ENCODE measurements around the gene LAMTOR2. TPM values are rescaled to one million over a fixed set of nuclear protein-coding genes. Genes with fewer than 3 reads are reported as not detected.

Gene LAMTOR2
- total and polyA plus RNA-seq, 10 of the 15 experiments (the other 5 are each of a cell fraction or from before 2014, with no cell fraction given) = 71.9 to 264 (median 97.0) TPM

DNA sequence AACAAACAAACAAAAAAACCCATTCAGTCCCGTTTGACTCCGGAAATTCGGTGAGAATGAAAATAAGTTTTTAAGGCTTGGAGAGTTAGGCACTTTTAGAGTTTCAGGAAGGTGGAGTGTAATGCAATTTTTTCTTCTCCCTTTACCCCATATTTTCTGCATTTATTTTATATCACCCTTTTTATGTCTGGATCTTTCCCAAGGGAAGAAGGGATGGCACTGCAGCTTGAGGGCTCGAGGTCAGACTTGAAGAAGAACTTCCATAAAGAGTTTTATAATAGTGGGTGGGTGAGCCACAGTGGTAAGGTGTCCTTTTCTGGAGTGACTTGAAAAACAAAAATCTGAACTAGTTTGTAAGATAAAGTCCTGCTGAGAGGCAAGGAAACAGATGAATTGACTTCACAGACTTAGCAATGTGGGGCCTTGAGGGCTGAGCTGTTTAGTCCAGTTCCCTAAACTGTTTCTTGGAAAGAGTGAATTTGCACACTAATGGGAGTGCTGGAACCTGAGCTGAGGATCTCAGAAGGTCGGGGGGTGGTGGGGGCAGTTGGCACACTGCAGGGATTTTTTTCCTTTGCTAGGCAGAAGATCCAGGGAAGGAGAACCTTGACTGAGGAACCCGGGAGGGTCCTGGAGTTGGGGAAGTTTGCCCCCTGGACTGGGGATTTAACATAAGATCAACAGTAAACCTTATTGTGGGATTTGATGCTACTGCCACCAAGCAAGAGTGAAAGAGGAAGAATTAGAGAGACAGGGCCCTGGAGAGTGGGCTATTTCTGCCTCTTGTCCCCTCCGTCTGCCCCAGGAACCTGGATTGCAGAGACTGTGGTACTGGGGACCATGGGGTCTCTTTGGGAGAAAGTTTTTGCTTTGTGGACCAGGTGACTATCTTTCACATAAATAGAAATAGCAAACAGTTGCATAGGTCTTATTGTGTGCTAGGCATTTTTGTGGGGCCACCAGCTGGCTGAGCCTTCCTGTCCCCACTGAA, 29.5 kb downstream of the LAMTOR2 start (continued):
- no peak for TF ChIP-seq ZBTB11 (CRISPR knock-in tag; IDR thresholded peaks at IDR 0.05)

- no peak overlapping the region for H3K4me3 ChIP-seq
- no TSS peak for BruUV-seq (replicated peaks)
- no peak overlapping the region for H2AFZ ChIP-seq (ENCODE audit: control insufficient read depth, low read depth, low read length)
- intact Hi-C loops (cut with micrococcal nuclease; ENCODE audit: unreplicated experiment) = no loop called here
- no peak for FAIRE-seq
- TF ChIP-seq RCOR1 (conservative IDR thresholded peaks at IDR 0.05; ENCODE audit: low read depth, low read length) (no peak), SKIL (IDR thresholded peaks at IDR 0.05; ENCODE audit: low read depth, poor library complexity, severe bottlenecking) (no peak), ZSCAN29 (IDR thresholded peaks at IDR 0.05) (no peak), TCF3 (IDR thresholded peaks at IDR 0.05; ENCODE audit: borderline replicate concordance, insufficient read depth, low read depth, low read length) (no peak), SIN3A (IDR thresholded peaks at IDR 0.05; ENCODE audit: low read depth, low read length) (no peak)
- no peak overlapping the region for H3K4me2 ChIP-seq (ENCODE audit: control insufficient read depth, insufficient read depth)
- ChIA-PET CTCF (interaction anchor here (3.1 kb wide), 1 partner anchor 43 kb away, joined by 13 read pairs; no protein-coding TSS in a partner anchor), RAD21 (ENCODE audit: unreplicated experiment) (no interaction called here), SMC1A (ENCODE audit: uncharacterized antibody, unreplicated experiment) (no interaction called here), POLR2A (no interaction called here)
- no peaks in the 10 kb centered on the region for H3K36me3 ChIP-seq (ENCODE audit: control insufficient read depth in 2 of 2, insufficient read depth in 2 of 2, low read length in 1 of 2)
- H3K9me3 ChIP-seq (replicated peaks; ENCODE audit: control insufficient read depth, insufficient read depth, low read length) = no peaks in the 10 kb centered on the region
- 0% methylated on average over 1 of the region's 1 CpG for WGBS (ENCODE audit: insufficient coverage, insufficient replicate concordance, low lambda C conversion rate, missing lambda C conversion rate)
- no peak overlapping the region for H3K27ac ChIP-seq (ENCODE audit: control insufficient read depth, insufficient read depth)
- no peak for DNase-seq (ENCODE audit: low read depth, low spot score)
- ATAC-seq = no peak
- H4K20me1 ChIP-seq (ENCODE audit: control insufficient read depth, insufficient read depth) = no peaks in the 10 kb centered on the region
- no peaks in the 10 kb centered on the region for H3K4me1 ChIP-seq (ENCODE audit: control insufficient read depth, insufficient read depth, low read length)
- in situ Hi-C loops (cut with MboI) = no loop called here
- H3K79me2 ChIP-seq (ENCODE audit: control insufficient read depth, insufficient read depth, low read length) = no peaks in the 10 kb centered on the region
- H3K9ac ChIP-seq (ENCODE audit: control insufficient read depth, insufficient read depth, low read length) = no peak overlapping the region
- H3K27me3 ChIP-seq (replicated peaks in 1 of 2; ENCODE audit: control insufficient read depth in 2 of 2, insufficient read depth in 2 of 2, low read length in 1 of 2) = peaks cover 0 to 2% of the 10 kb centered on the region in 2 experiments; a peak in 1 of 4 replicates
Measured at GRCh38 chr1:156086256-156086662, 31.7 kb downstream of the LAMTOR2 start.

All from GM12878 (cell line).